ENCODE measurements around the gene NCBP3.

DNA sequence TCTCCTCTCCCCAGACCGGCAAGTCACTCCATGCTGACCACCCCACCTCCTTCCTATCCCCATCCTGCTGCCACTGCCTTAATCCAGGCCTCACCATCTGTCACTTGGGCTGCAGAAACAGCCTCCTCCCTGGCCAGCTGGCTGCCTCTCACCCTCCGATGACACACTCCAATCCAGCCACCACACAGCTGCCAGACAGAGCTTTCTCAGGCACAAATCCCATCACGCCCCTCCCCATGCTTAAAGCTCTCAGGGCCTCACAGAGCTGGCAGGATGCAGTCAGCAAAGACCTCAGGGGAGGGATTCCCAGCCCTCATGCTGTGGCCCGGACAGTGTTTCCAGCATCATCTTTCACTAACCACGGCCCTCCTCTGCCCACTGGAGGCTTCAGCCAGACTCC is 33.1 kb upstream of the NCBP3 start:
- TF ChIP-seq, protein P1, sequence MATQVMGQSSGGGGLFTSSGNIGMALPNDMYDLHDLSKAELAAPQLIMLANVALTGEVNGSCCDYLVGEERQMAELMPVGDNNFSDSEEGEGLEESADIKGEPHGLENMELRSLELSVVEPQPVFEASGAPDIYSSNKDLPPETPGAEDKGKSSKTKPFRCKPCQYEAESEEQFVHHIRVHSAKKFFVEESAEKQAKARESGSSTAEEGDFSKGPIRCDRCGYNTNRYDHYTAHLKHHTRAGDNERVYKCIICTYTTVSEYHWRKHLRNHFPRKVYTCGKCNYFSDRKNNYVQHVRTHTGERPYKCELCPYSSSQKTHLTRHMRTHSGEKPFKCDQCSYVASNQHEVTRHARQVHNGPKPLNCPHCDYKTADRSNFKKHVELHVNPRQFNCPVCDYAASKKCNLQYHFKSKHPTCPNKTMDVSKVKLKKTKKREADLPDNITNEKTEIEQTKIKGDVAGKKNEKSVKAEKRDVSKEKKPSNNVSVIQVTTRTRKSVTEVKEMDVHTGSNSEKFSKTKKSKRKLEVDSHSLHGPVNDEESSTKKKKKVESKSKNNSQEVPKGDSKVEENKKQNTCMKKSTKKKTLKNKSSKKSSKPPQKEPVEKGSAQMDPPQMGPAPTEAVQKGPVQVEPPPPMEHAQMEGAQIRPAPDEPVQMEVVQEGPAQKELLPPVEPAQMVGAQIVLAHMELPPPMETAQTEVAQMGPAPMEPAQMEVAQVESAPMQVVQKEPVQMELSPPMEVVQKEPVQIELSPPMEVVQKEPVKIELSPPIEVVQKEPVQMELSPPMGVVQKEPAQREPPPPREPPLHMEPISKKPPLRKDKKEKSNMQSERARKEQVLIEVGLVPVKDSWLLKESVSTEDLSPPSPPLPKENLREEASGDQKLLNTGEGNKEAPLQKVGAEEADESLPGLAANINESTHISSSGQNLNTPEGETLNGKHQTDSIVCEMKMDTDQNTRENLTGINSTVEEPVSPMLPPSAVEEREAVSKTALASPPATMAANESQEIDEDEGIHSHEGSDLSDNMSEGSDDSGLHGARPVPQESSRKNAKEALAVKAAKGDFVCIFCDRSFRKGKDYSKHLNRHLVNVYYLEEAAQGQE (IDR thresholded peaks at IDR 0.05; ENCODE audit: insufficient read depth in 1 of 2, low read depth in 2 of 2, low read length in 2 of 2): no peak
- TF ChIP-seq TAF1 (IDR thresholded peaks at IDR 0.05; ENCODE audit: borderline replicate concordance, insufficient read depth, low read length) (no peak), POLR2AphosphoS5 (IDR thresholded peaks at IDR 0.05; ENCODE audit: low read depth, low read length) (no peak), SIN3A (IDR thresholded peaks at IDR 0.05; ENCODE audit: borderline replicate concordance, insufficient read depth, low read length) (no peak), FOXP2 (optimal IDR thresholded peaks at IDR 0.05; ENCODE audit: borderline replicate concordance, extremely low read depth, extremely low read length, insufficient read depth) (no peak)

All from PFSK-1 (cell line).